ENCODE measurements around the gene SUPT16H.
A peak's percentile ranks its signal among the peaks of the same experiment; 100 is the strongest.
"Not testable (repeated sequence)": the region's sequence is repeated elsewhere in the genome, so short reads cannot be mapped to it uniquely, and the experiment has no call there.

Gene SUPT16H

DNA sequence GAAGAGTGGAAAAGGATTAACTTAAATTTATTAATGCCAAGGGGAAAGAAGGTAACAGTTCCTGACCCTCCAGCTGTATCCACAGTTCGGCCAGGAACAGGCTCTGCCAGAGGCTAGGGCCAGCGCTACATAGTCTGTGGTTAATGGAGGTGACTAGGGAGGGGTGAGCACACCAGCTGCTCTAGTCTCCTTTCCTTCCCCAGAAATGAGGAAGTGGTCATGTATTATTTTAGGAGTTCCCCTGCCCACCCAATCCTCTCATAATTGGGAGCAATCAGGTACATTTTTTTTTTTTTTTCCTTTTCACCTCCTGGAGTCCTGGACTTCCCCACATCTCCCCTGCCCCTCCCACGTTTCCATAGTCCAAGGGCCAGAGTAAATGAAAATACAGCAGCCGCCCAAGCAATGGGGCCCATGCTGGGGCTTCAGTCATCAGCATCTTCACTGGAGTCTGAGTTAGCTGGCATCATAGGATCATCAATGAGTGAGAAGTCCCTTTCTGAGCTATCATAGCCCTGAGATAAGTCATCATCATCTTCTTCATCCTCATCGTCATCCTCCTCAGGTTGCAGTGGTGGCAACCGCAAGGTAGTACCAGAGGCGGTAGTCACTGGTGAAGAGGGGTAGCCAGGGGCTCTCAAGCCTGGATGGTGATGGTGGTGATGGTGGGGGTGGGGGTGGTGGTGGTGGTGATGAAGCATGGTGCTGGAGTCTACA lies 1.5 kb upstream of the SUPT16H start:
- DNase-seq: no peak
- no peaks in the 10 kb centered on the region for H3K27me3 Mint-ChIP-seq
- H3K4me1 Mint-ChIP-seq (ENCODE audit: low read depth in 2 of 2): peaks cover 18 to 33% of the 10 kb centered on the region in 2 donors
- H3K36me3 Mint-ChIP-seq (ENCODE audit: insufficient read depth): peaks cover 48% of the 10 kb centered on the region
- H3K27ac Mint-ChIP-seq: peak overlapping the region; percentile 38 to 99
- no peaks in the 10 kb centered on the region for H3K9me3 Mint-ChIP-seq
- no peak for ATAC-seq (replicated peaks)
- H3K4me3 Mint-ChIP-seq: peak overlapping the region in 1 of 2 donors; percentile 97

DNA sequence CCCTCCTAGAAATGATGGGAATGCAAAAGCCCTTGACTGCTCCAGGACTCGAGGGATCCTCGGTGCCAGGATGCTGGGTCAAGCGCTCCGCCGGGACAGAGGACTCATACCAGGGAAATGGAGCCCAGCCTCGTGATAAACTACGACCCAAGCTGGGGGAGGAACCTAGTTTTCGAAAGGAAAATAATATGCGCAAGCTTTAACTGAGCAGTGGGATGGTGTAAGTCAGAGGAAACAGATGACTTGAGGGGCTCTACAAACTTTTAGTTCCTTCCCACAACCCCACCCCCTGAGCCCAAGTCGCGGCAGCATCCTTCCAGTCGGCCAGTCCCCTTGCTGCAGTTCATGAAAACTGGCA lies 654 bp upstream of the SUPT16H start:
- Mint-ChIP-seq H3K4me3 (peak overlapping the region; percentile 92 to 97), H3K36me3 (ENCODE audit: insufficient read depth) (peaks cover 39% of the 10 kb centered on the region)

DNA sequence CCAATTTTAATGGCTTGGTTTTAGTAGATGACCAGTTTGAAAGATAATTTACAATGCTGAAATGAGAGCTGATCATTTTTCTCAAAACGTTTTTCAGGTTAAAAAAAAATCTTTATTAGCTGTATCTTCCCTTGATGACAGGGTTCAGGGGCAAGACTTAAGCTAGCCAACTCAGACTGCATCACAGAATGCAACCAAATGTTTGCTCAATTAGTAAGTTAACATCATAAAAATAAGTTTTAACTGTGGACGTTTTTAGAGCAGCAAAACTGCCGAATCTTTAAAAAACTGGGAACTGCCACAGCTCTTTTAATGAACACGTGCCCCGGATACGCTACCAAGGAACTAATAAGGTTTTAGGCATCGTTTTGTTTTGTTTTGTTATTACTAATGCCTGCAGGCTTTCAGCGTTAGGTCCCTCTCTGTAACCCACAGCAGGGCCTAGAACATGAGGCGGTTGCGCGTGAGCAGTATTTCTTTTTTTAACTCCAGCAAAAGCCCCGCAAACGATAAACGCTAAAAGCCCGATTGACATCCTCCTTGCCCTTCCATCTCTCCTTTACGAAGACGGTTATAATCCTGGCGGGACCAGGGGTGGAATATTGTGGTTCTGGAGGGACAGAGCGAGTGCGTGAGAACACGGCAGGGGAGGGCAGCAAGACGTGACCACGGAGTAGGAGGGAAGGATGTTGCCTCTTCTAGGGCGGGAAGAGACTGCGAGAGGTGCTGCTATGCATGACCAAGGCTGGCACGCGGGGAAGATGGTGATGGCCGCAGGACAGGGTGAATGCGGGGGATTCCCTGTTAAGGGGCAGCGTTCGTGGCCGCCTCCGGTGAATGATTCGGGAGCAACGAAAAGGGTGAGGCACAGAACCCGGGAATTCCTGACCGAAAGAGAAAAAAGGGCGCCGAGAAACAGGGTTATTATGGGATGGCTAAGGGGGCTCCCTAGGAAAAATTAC lies 652 bp downstream of the SUPT16H start:
- peaks cover 31% of the 10 kb centered on the region for H3K36me3 Mint-ChIP-seq (ENCODE audit: insufficient read depth)
- peak; percentile 52 for ATAC-seq (replicated peaks)
- DNase-seq: peak; percentile 37 to 51 (median 40)
- H3K27ac Mint-ChIP-seq: peak overlapping the region; percentile 99
- H3K4me1 Mint-ChIP-seq (ENCODE audit: low read depth in 2 of 2): peaks cover 18 to 42% of the 10 kb centered on the region in 2 donors
- H3K27me3 Mint-ChIP-seq: no peaks in the 10 kb centered on the region
- peak overlapping the region; percentile 92 to 97 for H3K4me3 Mint-ChIP-seq
- H3K9me3 Mint-ChIP-seq: no peaks in the 10 kb centered on the region

More for the DNA sequence above, 654 bp upstream of the SUPT16H start:
- Mint-ChIP-seq H3K4me1 (ENCODE audit: low read depth in 2 of 2) (peaks cover 18 to 35% of the 10 kb centered on the region in 2 donors), H3K27me3 (no peaks in the 10 kb centered on the region), H3K9me3 (no peaks in the 10 kb centered on the region), H3K27ac (peak overlapping the region; percentile 99)
- DNase-seq (no peak), ATAC-seq (replicated peaks) (peak; percentile 47)

- Mint-ChIP-seq H3K4me3 (peak overlapping the region; percentile 92 to 97), H3K36me3 (ENCODE audit: insufficient read depth) (peaks cover 28% of the 10 kb centered on the region), H3K27me3 (no peaks in the 10 kb centered on the region), H3K27ac (peak overlapping the region; percentile 67 to 72), H3K4me1 (ENCODE audit: low read depth in 2 of 2) (peaks cover 18 to 49% of the 10 kb centered on the region in 2 donors), H3K9me3 (no peaks in the 10 kb centered on the region)
- no peak for DNase-seq
- ATAC-seq (replicated peaks): no peak
Observed at GRCh38 chr14:21382095-21382494, 1.7 kb downstream of the SUPT16H start.

DNA sequence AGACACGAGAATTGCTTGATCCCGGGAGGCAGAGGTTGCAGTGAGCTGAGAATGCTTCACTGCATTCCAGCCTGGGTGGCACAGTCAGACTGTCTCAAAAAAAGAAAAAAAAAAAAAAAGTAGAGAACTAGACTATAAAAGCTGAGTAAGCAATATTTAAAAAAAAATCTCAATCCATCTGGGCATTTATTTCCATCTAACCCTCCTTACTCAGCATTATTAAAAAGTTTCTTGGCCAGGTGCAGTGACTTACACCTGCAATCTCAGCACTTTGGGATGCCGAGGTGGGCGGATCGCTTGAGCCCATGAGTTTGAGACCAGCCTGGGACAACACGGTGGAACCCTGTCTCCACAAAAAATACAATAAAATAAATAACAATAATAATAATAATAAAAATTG lies 4.5 kb downstream of the SUPT16H start:
- ATAC-seq (replicated peaks) (no peak), DNase-seq (no peak)
- Mint-ChIP-seq H3K9me3 (no peaks in the 10 kb centered on the region), H3K27me3 (no peaks in the 10 kb centered on the region), H3K36me3 (ENCODE audit: insufficient read depth) (peaks cover 38% of the 10 kb centered on the region), H3K4me3 (no peak overlapping the region), H3K27ac (peak overlapping the region; percentile 57 to 58), H3K4me1 (ENCODE audit: low read depth in 2 of 2) (peaks cover 18 to 41% of the 10 kb centered on the region in 2 donors)

GRCh38 chr14:21373980-21374379 lies 9.8 kb downstream of the SUPT16H start:
- no peak for DNase-seq
- Mint-ChIP-seq H3K27me3 (no peaks in the 10 kb centered on the region), H3K36me3 (ENCODE audit: insufficient read depth) (peaks cover 61% of the 10 kb centered on the region), H3K9me3 (no peaks in the 10 kb centered on the region), H3K4me3 (no peak overlapping the region), H3K4me1 (ENCODE audit: low read depth in 2 of 2) (peaks cover 3 to 20% of the 10 kb centered on the region in 2 donors), H3K27ac (no peak overlapping the region)
- no peak for ATAC-seq (replicated peaks)

DNA sequence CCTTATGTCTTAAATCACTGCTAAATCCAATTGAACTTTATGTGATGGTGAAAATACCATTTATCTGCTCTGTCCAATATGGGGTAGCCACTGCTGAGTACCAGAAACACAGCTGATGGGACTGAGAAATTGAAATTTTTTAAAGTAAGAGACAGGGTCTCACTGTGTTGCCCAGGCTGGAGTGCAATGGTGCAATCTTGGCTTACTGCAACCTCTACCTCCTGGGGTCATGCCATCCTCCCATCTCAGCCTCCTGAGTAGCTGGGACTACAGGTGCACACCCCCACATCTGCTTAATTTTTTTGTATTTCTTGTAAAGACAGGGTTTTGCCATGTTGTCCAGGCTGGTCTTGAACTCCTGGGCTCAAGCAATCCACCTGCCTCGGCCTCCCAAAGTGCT lies 11.0 kb downstream of the SUPT16H start:
- not testable (repeated sequence) for H3K9me3 Mint-ChIP-seq; H3K27me3 Mint-ChIP-seq; H3K4me3 Mint-ChIP-seq; DNase-seq; H3K27ac Mint-ChIP-seq; ATAC-seq (replicated peaks)
- peaks cover 3 to 13% of the 10 kb centered on the region in 2 donors for H3K4me1 Mint-ChIP-seq (ENCODE audit: low read depth in 2 of 2)
- H3K36me3 Mint-ChIP-seq (ENCODE audit: insufficient read depth): peaks cover 69% of the 10 kb centered on the region

- no peaks in the 10 kb centered on the region for H3K9me3 Mint-ChIP-seq
- peaks cover 81% of the 10 kb centered on the region for H3K36me3 Mint-ChIP-seq (ENCODE audit: insufficient read depth)
Observed at GRCh38 chr14:21369949-21370679, 13.7 kb downstream of the SUPT16H start.

GRCh38 chr14:21367582-21368144 lies 16.2 kb downstream of the SUPT16H start:
- DNase-seq: no peak
- no peaks in the 10 kb centered on the region for H3K27me3 Mint-ChIP-seq
- H3K4me1 Mint-ChIP-seq (ENCODE audit: low read depth in 2 of 2): peaks cover 3 to 11% of the 10 kb centered on the region in 2 donors
- ATAC-seq (replicated peaks): no peak
- H3K27ac Mint-ChIP-seq: no peak overlapping the region
- H3K36me3 Mint-ChIP-seq (ENCODE audit: insufficient read depth): peaks cover 96% of the 10 kb centered on the region
- H3K9me3 Mint-ChIP-seq: no peaks in the 10 kb centered on the region
- H3K4me3 Mint-ChIP-seq: no peak overlapping the region

More at GRCh38 chr14:21369949-21370679, 13.7 kb downstream of the SUPT16H start:
- Mint-ChIP-seq H3K4me1 (ENCODE audit: low read depth in 2 of 2) (peaks cover 3 to 14% of the 10 kb centered on the region in 2 donors), H3K4me3 (no peak overlapping the region), H3K27me3 (no peaks in the 10 kb centered on the region), H3K27ac (peak overlapping the region in 1 of 2 donors; percentile 21)
- ATAC-seq (replicated peaks) (no peak), DNase-seq (no peak)

DNA sequence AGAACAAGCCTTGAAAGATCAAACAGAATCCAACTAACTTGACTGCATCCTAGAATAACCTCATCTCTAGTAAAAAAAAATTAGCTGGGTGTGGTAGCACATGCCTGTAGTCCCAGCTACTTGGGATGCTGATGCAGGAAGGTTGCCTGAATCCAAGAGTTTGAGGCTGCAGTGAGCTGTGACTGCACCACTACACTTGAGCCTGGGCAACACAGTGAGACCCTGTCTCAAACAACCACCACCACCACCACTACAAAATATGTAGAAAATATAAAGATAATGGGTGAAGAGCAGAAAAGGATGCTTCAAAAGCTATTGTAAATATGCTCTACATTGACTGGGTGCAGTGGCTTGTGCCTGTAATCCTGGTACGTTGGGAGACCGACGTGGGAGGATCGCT lies 27.3 kb downstream of the SUPT16H start:
- Mint-ChIP-seq H3K27ac (peak overlapping the region in 1 of 2 donors; percentile 85), H3K4me3 (no peak overlapping the region), H3K27me3 (no peaks in the 10 kb centered on the region), H3K36me3 (ENCODE audit: insufficient read depth) (peaks cover 95% of the 10 kb centered on the region), H3K4me1 (ENCODE audit: low read depth in 2 of 2) (no peaks in the 10 kb centered on the region), H3K9me3 (no peaks in the 10 kb centered on the region)
- DNase-seq: no peak
- ATAC-seq (replicated peaks): no peak

GRCh38 chr14:21352587-21352986 lies 31.2 kb downstream of the SUPT16H start:
- Mint-ChIP-seq H3K27ac (peak overlapping the region in 1 of 2 donors; percentile 55), H3K36me3 (ENCODE audit: insufficient read depth) (peaks cover 66% of the 10 kb centered on the region), H3K4me1 (ENCODE audit: low read depth in 2 of 2) (no peaks in the 10 kb centered on the region), H3K27me3 (no peaks in the 10 kb centered on the region), H3K4me3 (no peak overlapping the region), H3K9me3 (no peaks in the 10 kb centered on the region)
- DNase-seq: no peak
- ATAC-seq (replicated peaks): no peak

DNA sequence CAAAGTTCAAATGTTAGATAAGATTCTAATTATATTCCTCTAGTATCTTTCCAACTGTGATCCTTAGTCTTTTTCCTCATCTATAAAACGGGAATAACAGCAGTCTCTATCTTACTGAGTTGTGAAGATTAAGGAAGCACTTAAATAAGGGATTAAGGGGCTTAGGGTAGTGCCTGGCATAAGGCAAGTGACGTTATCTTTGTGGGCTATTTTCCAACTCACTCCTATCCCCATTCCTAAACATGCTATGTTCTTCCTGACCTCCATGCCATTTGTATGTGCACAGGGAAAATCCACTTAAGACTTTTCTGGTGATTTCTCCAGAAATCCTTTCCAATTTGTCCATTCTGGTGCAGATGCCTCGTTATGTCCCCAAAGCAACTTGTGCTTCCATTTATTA lies 33.3 kb downstream of the SUPT16H start:
- Mint-ChIP-seq H3K9me3 (no peaks in the 10 kb centered on the region), H3K4me1 (ENCODE audit: low read depth in 2 of 2) (no peaks in the 10 kb centered on the region), H3K36me3 (ENCODE audit: insufficient read depth) (peaks cover 48% of the 10 kb centered on the region), H3K27ac (peak overlapping the region; percentile 16 to 18), H3K4me3 (no peak overlapping the region), H3K27me3 (peaks cover 0 to 9% of the 10 kb centered on the region in 2 donors)
- DNase-seq (no peak), ATAC-seq (replicated peaks) (no peak)

DNA sequence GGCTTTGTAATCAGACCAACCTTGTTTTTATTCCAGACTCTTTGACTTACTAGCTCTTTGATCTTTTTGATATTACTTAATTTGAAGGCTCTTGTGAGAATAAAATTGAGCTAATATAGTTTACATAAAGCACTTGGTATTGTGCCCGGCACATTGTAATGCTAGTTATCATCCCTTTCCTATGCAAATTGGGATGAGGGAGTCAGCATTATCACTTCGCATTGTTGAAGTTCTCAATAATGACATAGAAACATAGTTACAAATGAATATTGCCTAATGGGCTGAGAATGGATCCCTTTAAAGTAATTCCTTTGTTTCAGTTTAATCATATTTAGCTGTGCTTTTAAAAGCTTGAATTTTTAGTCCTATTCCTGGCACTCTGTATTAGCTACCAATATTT lies 36.6 kb downstream of the SUPT16H start:
- Mint-ChIP-seq H3K36me3 (ENCODE audit: insufficient read depth) (peaks cover 17% of the 10 kb centered on the region), H3K9me3 (no peaks in the 10 kb centered on the region), H3K27me3 (peaks cover 0 to 9% of the 10 kb centered on the region in 2 donors), H3K4me3 (no peak overlapping the region), H3K27ac (no peak overlapping the region), H3K4me1 (ENCODE audit: low read depth in 2 of 2) (no peaks in the 10 kb centered on the region)
- no peak for DNase-seq
- ATAC-seq (replicated peaks): no peak

Measured in effector memory CD8-positive, alpha-beta T cell (primary cell).